NCI-H526 (cell line): ENCODE results near the gene VWA8.
"Not testable (repeated sequence)": the region's sequence is repeated elsewhere in the genome, so short reads cannot be mapped to it uniquely, and the experiment has no call there.

Source experiments
- DNase-seq, 2 experiments: peaks; one replicate each; lab custom pipeline; 2025; lab: John Stamatoyannopoulos, UW

VWA8 gene

GRCh38 chr13:41557719-41558118, 403.2 kb downstream of the VWA8 start:
- DNase-seq, result no peak

GRCh38 chr13:41554626-41555386, 406.1 kb downstream of the VWA8 start:
- DNase-seq, result no peak

GRCh38 chr13:41554180-41554579, 406.7 kb downstream of the VWA8 start:
- no peak for DNase-seq

- no peak for DNase-seq
Measured at GRCh38 chr13:41552031-41552430, 408.9 kb downstream of the VWA8 start.

GRCh38 chr13:41550276-41550675, 410.6 kb downstream of the VWA8 start:
- no peak for DNase-seq

- DNase-seq, result no peak
Measured at GRCh38 chr13:41549491-41549890, 411.4 kb downstream of the VWA8 start.

- DNase-seq, result no peak
Measured at GRCh38 chr13:41548910-41549309, 412.0 kb downstream of the VWA8 start.

GRCh38 chr13:41548031-41548430, 412.9 kb downstream of the VWA8 start:
- DNase-seq, result no peak

- peak; percentile 21 to 62 for DNase-seq
Measured at GRCh38 chr13:41547251-41548000, 413.5 kb downstream of the VWA8 start.

- DNase-seq, result no peak
Measured at GRCh38 chr13:41546372-41547190, 414.3 kb downstream of the VWA8 start.

- DNase-seq, result no peak
Measured at GRCh38 chr13:41545432-41545707, 415.5 kb downstream of the VWA8 start.

GRCh38 chr13:41543664-41544300, 417.1 kb downstream of the VWA8 start:
- no peak for DNase-seq

GRCh38 chr13:41542799-41543198, 418.1 kb downstream of the VWA8 start:
- not testable (repeated sequence) for DNase-seq

GRCh38 chr13:41542281-41542680, 418.6 kb downstream of the VWA8 start:
- no peak for DNase-seq

GRCh38 chr13:41541142-41541938, 419.6 kb downstream of the VWA8 start:
- DNase-seq, result no peak

GRCh38 chr13:41540240-41540639, 420.7 kb downstream of the VWA8 start:
- DNase-seq, result peak; percentile 35 to 60

GRCh38 chr13:41533266-41534052, 427.4 kb downstream of the VWA8 start:
- DNase-seq, result no peak

GRCh38 chr13:41528021-41528420, 432.9 kb downstream of the VWA8 start:
- no peak for DNase-seq

- no peak for DNase-seq
Measured at GRCh38 chr13:41520660-41521630, 440.0 kb downstream of the VWA8 start.
